HS-27A (cell line): Measurements from ENCODE around the gene SCYGR4.

Source experiments
- DNase-seq: peaks from one replicate; pipeline ENCODE4 v3.0.0-alpha.2; 2012; ENCODE audit warnings: low read depth, missing footprints

SCYGR4 gene

DNA sequence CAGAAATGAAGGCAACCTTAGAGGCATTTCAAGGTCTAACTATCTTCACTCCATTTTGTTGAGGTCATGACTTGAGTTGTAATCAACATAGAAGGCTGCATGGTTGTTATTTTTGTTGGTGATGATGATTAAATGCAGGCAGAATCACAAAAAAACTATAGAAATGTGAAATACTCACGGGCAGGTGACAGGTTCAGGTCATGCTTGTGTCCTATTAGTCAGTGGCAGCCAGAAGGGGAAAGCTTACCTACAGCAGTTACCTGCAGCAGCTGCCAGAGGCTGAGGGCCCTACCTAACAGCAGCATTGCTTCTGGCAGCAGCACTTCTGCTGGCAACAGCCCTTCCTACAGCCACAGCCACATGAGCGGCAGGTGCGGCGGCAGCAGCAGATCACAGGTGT lies 3.1 kb upstream of the SCYGR4 start:
- no peak for DNase-seq

DNA sequence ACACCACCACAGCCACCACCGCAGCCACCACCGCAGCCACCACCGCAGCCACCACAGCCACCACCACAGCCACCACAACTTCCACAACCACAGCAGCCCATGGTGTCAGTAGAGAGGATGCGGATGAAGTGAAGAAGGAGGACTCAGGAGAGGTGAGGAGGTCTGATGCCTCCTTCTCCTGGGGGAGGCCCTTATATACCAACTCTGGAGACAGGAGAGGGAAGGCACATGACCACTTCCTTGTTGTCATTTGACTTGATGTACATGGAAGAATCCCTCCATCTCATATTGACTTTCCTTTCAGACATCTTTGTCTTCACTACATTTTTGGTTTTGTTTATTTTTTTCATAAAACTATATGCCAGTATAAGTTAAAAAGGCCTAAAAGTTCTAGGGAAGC lies 2.6 kb upstream of the SCYGR4 start, which contains the start of gene SCYGR3:
TSS of gene SCYGR3 (minus strand) at position 101 of the 400 bp plus-strand sequence. CDS start at position 101, 0 bp downstream.
- no peak for DNase-seq

DNA sequence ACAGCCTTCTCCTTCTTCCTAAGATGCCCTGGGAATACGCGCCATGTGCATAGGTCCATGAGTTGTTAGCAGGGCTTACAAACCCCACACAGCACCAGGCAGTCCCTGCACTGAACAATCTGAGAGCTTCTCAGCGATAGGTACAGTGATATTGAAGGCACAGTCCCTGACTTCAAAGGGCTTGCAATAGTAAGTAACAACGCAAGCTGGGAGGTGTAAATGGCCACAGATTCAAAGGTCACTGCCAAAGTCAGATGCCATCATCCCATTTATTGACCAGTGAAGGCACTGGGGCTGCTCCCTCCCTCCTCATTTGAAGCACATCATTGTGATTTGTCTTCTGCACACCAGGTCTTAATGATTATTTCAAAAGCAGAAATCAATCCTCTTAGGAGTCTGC lies 2.1 kb upstream of the SCYGR4 start:
- no peak for DNase-seq

DNA sequence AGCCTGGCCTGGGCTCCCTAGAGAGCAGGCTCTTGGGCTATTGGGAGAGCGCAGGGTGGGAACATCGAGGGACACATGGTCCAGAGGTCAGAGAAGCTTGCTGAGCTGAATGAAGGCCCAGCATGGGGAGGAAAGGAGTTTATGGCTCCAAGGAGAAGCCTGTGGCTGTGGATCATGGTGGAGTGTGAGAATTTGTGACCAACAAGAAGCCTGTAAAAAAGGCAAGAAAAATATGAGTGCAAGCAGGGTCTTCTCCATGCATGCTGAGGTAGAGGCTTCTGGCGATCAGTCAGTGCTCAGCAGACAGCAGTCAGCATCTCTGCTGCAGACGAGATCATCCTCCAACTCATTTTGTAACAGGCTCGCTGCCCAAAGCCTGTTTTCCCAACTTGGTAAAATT lies 1.4 kb upstream of the SCYGR4 start:
- no peak for DNase-seq

DNA sequence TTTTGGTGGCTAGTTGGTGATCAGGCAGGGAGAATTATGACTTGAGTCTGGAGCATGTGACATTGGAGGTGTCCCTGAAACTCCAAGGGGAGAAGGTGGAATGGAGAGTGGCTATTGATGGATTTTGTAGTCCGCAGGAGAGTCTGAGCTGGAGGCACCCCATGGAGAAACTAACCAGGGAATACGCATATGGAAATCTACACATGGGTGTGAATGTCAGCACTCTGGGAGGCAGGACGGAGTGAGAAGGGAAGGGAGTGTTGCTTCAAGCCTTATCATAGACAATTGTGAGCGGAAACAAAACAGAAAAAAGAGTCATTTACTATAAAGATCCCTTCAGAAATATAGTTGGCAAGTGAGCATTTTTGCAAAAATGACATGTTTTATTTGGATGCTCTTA lies 667 bp upstream of the SCYGR4 start:
- no peak for DNase-seq

DNA sequence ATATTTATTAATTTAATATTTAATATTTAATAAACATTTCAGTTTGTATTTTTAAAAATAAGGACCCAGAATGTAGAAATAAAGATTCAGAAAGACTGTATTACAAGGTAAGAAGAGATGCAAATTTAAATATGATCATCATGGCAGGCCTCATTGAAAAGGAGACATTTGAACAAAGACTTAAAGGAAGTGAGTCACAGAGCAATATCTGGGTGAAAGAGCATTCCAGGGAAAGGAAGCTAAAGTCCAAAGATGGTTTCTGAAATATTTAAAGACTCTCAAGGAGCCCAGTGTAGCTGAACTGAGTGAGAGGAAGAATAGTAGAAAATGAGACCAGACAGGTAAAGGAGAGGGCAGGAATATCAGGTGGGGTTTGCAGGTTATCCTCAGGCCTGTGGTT lies 5.9 kb downstream of the SCYGR4 start:
- no peak for DNase-seq

DNA sequence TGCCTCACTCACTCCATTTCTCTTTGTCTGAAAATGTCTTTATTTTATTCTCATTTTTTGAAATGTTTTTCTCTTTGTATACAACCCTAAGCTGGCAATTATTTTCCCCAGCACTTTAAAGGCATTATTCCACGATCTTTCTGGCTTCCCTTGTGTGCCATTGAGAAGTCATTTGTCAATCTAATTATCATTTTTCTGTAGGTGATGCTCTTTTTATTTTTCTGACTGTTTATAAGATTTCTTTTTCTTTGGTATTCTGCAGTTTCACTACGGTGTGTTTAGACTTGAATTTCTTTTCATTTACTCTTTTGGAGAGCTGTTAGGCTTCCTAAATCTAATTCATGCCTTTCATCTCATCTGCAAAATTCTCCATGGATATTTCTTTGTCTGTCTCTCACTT lies 8.1 kb downstream of the SCYGR4 start:
- DNase-seq = no peak

DNA sequence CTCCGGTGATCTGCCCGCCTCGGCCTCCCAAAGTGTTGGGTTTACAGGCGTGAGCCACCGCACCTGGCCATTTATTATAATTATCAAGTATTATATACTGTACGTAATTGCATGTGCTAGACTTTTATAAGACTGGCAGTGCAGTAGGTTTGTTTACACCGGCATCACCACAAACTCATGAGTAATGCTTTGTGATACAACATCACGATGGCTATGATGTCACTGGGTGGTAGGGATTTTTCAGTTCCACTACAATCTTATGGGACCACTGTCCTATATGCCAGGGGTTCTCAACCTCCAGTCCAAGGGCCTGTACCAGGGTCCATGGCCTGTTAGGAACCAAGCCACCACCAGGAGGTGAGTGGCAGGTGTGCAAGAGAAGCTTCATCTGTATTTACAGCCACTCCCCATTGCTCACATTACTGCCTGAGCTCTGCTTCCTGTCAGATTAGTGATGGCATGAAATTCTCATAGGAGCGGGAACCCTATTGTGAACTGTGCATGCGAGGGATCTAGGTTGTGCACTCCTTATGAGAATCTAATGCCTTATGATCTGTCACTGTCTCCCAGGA lies 9.4 kb downstream of the SCYGR4 start:
- DNase-seq = no peak

DNA sequence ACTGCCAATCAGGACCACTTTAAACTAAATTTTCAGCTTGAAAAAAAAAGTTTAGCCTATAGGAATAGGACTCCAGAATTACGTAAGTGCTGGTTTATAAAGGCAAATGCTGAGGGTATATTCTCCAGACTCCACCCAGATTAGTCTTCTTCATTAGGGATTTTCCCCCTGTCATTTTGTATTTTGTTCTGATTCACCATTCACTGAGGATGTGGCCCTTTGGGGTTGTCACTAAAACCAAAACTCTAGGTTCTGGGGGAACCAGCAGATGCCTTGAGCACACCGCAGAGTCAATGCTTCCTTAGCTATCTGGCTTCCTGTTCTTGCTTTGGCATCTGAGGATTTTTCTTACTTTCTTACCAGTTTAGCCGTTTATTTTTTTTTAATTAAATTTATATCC lies 10.5 kb downstream of the SCYGR4 start:
- no peak for DNase-seq

DNA sequence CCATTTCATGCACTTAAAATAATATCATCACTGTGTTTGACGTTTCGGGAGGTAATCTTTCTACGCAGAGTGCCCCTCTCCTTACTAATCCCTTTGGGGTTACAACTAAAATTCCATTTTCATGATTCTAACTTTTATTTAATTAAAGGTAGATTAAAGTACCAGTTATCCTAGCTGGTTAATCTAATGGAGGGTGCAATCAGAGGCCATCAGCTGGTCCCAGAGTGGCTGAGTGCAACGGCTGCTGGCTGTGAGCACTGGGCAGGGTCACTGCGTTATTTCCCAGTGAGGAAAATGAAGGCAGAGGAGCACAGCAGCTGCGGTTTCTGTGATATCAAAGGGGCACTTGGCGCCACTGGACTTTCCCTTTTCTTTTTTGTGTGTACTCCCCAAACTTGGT lies 12.1 kb downstream of the SCYGR4 start:
- no peak for DNase-seq

DNA sequence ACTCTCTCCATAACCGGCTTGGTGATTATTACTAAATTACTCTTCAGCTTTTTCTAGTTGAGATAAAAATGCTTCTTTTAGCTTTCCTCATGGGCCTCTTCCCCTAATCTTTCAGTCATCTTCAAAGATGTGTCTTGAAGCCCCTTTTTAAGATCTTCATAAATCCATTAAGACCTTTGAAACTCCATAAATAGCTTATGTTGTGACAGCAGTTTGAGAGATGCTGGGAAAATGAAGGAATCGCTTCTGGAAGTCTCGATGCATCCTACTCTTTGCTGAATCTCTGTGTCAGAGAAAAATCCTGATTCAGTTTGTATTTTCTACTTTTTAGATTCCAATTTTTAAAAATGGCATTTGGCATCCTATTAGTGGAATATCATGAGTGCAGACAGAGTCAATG lies 13.0 kb downstream of the SCYGR4 start:
- no peak for DNase-seq

DNA sequence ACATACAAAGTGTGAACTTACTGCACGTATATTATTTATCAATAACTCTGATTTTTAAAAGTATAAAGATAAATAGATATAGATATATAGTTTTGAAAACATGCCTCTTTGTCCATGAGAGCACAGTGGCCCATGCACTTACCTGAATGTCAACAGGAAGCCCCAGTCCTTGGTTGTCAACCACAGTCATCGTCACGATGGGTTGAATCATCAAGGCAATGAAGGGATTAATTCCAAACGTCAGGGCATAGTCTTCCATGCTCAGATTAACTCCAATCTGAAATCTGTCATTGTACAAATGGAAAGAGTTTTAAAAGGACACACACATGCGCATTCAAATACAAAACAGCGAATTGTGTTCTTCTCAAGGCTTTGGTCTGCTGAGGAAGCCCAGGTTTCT lies 15.5 kb downstream of the SCYGR4 start:
- no peak for DNase-seq

DNA sequence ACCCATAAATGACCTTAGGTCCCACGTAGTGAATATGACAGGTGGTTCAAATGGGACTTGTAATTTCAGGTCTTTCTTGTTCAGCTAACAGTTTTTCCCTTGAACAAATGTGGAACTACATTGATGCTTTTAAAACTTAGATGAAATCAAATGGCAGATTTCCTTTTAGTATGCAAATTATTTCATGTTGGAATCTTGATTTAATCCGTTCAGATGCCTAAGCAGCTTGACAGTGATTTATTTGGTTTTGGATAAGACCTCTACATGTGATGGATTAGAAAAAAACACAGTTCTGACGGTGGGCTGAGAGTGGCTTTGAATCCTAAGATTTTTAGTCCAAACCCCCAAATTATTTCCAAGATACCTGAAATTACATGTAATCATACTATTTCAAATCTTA lies 16.9 kb downstream of the SCYGR4 start:
- no peak for DNase-seq

DNA sequence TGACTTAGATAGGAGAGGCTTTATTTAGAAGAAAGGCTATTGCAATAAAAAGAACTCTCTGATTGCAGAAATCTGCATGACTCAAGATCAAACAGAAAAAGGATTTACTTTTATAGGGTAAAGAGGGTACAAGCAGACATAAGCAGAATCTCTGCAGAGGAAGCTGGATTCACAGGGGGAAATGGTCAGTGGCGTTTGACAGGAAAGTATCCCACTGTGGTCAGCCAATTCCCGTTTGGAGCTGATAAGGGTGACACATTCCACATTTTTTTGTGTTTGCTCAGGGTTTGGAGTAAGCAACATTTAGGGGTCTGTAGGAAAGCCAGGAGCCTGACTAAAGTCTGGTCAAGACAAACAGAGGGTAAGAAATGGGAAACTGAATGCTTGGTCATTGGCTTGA lies 25.4 kb downstream of the SCYGR4 start:
- no peak for DNase-seq

DNA sequence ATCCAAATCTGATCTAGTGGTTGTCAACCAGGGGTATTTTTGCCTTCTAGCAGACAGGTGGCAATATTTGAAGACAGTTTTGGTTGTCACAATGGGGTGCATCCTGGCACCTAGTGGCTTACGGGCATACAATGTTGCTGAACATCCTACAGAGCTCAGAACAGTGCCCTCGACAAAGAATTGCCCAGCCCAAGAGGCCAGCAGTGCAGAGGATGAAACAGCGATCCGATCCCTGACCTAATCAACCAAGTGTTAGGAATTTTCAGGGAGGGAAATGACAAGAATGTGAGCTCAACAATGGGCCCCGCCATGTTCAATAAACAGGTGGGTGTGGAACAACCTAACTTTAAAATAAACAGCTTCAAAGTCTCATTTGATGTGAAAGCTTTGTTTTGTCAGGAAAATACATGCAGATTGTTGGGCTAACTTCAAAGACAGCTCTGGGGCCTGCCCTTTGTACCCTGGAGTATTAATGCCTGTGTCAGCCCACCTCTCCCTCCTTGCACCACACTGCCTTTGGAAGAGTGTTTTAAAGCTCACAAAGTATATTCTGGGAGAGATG lies 26.8 kb downstream of the SCYGR4 start:
- DNase-seq = no peak

DNA sequence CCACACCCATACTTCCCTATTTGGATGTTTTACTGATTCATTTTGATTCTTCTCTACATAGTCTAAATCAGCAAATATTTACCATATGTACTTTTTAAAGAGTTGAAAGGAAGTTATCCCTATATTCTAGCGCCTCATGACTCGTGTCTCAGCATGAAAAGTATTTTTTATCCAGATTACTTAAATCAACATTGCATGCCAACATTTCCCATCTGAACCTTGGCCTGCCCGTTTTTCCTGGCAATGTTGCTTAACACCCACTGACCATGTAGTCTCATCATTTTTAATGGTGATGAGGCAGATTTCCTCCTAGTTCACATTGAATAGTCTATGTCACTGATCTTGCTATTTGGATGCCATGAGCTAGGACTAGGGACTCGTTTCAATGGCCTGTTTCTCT lies 36.1 kb downstream of the SCYGR4 start:
- no peak for DNase-seq

DNA sequence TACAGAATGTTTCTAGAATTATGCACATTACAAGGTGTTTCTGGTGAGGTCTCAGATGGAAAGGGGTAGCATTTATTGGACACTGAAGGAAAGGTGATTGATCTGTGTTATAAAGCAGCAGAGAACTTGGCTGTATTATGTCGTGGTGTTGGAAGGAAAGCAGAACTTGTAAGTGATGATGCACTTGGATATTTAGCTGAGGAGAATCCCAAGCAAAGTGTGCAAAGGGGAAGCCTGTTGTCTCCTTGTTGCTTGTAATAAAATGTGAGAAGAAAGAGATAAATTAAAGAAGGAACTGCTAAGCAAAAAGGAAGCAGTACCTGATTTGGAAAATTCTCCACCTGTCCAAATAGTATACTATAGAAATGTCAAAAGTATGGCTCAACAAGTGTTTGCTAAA lies 37.1 kb downstream of the SCYGR4 start:
- no peak for DNase-seq

DNA sequence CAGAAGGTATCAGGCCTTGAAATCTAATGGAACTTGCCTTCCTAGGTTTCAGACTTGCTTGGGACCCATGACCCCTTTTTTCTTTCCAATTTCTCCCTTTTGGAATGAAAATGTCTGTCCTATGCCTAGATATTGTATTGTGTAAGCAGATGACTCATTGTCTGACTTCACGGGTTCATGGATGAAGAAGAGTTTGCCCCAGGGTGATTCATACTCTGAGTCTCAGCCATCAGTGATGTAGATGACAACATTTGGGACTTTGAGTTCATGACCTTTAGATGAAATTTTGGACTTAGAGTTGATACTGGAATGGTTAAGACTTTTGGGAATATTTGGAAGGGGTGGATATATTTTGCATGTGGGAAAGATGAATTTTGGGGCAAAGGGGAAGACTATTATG lies 38.2 kb downstream of the SCYGR4 start:
- DNase-seq = peak; percentile 48

DNA sequence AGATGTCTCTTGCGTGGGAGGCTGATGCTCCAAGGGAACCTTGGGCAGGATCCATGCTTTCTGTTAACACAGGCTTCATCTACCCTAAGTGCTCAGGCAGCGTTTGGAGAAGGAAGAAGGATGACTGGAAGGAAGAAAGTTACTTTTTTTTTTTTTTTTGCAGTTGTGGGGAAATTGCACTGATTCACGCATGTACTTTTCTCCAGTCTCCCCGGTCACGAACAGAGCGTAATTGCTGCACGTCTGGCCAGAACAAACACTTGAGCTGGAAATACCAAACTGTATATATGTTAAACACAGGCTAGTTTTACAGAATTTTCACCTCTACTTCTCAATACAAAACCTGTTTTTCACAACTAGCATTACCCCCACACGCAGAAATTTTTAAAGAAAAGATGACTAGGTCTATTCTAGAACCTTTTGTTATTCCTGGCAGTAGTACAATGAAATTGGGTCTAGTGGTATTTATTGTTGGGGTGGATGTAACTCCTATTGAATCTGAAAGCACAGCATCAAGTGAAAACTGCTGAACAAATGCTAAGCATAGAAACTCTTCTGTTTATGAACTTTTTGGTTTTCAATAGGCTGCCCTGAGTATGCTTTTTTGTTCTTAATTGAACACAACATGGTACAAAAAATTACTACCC lies 40.0 kb downstream of the SCYGR4 start:
- no peak for DNase-seq

DNA sequence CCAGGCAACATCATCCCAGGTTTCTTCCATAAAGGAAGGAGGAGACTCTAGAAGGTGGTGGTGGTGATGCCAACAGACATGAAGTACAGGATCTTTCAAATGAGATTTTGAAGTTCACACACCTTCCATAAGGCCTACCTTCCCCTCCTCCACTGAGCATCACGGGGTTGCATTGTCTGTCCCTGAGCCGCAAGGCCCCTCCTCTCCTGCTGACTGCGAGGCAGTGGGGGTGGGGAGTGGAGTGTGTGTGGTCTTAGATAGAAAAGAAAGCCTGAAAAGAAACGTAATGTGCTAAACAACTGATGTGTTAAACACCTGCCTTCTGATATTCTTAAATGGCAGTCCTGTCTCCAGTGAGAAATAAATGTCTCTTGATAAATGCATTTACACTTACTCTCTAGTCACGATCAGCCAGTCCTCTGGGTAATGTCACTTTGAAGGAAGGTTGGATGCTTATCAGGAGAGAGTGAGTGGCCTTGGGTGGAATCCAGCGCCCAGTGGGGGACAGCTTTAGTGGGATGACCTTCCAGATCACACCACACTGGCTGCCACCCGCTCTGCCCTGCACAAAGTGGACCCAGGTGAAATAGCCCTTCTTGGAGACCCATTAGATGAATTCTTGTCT lies 43.8 kb downstream of the SCYGR4 start:
- no peak for DNase-seq

DNA sequence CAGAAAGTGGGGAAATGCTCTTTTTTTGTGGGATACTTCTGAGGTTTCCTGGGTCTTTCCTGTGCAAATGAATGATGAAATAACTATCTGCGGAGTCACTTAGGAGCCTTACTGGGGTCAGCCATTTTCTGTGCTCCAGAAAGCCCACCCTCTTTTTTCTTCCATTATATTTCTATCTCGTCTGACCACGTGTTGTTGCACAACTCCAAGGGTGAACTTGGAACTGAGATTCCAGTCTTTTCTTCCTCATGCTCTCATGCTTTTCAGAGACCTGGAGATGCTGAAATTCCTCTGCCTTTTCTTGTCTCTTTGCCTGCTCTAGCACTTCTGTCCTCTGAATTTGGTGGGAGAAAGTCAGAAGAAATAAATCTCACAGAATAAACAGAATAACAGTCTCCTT lies 44.5 kb downstream of the SCYGR4 start:
- no peak for DNase-seq

DNA sequence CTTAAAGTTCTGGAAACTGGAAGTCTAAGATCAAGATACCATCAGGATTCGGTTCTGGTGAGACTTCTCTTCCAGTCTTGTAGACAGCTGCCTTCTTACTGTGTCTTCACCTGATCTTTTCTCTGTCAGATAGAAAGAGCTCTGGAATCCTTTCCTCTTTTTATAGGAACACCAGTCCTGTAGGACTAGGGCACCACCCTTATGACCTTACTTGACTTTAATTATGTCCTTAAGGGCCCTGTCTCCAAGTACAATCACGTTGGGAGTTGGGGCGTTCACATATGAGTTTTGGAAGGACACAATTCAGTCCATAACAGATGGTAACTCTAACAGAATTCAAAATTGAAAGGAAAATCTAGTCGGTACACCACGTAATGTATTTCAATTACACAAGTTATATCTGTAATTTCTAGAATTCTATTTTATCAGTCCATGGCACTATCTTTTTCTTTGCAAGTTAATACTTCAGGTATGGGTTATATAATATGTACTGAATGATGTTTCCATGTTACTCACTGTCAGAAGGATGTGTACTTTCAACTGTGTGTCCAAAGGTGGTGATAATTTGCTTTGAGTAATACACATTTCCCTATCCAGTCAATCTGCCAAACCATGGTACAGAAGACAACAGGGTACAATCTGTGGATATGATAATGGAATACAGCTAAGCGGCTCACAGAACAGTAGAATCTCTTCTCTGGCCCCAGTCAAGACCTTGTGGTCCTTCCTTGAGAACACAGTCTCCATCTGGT lies 48.1 kb downstream of the SCYGR4 start:
- no peak for DNase-seq
